ENCODE measurements around the gene SPATA31C1. TPM values are rescaled to one million over a fixed set of nuclear protein-coding genes. Genes with fewer than 3 reads are reported as not detected.

SPATA31C1 gene
- total and polyA plus RNA-seq, 2 experiments from 2014 or later = not detected

GRCh38 chr9:87973122-87973521 lies 55.4 kb downstream of the SPATA31C1 start:
- peak overlapping the region; percentile 33 for H3K4me3 ChIP-seq
- no peaks in the 10 kb centered on the region for H3K27me3 ChIP-seq
- no peaks in the 10 kb centered on the region for H3K9me2 ChIP-seq (replicated peaks; ENCODE audit: insufficient read depth)
- no peaks in the 10 kb centered on the region for H3K36me3 ChIP-seq (replicated peaks; ENCODE audit: insufficient read depth, low read depth)
- no peak for DNase-seq (ENCODE audit: low spot score)
- 85% methylated on average over 5 of the region's 5 CpGs for WGBS (ENCODE audit: low lambda C conversion rate, missing lambda C conversion rate)
- H3K4me2 ChIP-seq = peak overlapping the region; percentile 96
- H3K27ac ChIP-seq = no peak overlapping the region
- peaks cover 12% of the 10 kb centered on the region for H3K4me1 ChIP-seq (ENCODE audit: insufficient read depth)
- no peaks in the 10 kb centered on the region for H3K9me3 ChIP-seq (ENCODE audit: low read depth)
- no peaks in the 10 kb centered on the region for H4K20me1 ChIP-seq (ENCODE audit: insufficient read depth, poor library complexity, severe bottlenecking)
- H3K79me2 ChIP-seq = peaks cover 11% of the 10 kb centered on the region
- TF ChIP-seq, protein P1, sequence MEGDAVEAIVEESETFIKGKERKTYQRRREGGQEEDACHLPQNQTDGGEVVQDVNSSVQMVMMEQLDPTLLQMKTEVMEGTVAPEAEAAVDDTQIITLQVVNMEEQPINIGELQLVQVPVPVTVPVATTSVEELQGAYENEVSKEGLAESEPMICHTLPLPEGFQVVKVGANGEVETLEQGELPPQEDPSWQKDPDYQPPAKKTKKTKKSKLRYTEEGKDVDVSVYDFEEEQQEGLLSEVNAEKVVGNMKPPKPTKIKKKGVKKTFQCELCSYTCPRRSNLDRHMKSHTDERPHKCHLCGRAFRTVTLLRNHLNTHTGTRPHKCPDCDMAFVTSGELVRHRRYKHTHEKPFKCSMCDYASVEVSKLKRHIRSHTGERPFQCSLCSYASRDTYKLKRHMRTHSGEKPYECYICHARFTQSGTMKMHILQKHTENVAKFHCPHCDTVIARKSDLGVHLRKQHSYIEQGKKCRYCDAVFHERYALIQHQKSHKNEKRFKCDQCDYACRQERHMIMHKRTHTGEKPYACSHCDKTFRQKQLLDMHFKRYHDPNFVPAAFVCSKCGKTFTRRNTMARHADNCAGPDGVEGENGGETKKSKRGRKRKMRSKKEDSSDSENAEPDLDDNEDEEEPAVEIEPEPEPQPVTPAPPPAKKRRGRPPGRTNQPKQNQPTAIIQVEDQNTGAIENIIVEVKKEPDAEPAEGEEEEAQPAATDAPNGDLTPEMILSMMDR (IDR thresholded peaks at IDR 0.05; ENCODE audit: poor library complexity) = no peak
- TF ChIP-seq EZH2phosphoT487 (IDR thresholded peaks at IDR 0.05; ENCODE audit: low read depth, severe bottlenecking, unreplicated experiment) = no peak
- TF ChIP-seq EZH2 (IDR thresholded peaks at IDR 0.05; ENCODE audit: borderline replicate concordance) = no peak
- H2AFZ ChIP-seq = no peak overlapping the region

Other genes starting within 250 kb of the SPATA31C1 start
- 343 and 365 TPM in 2 replicates for gene CTSL, start 191.8 kb upstream of the SPATA31C1 start, total RNA-seq
- gene CTSL, start 191.8 kb upstream of the SPATA31C1 start, polyA plus RNA-seq = 328 and 341 TPM in 2 replicates
- 0.08 TPM in 1 of 2 replicates, not detected in the other for gene SPATA31E1, start 35.1 kb upstream of the SPATA31C1 start, total RNA-seq
- 0.05 TPM in 1 of 2 replicates, not detected in the other for gene SPATA31E1, start 35.1 kb upstream of the SPATA31C1 start, polyA plus RNA-seq
- 14.2 and 14.4 TPM in 2 replicates for gene CDK20, start 56.6 kb downstream of the SPATA31C1 start, total RNA-seq
- gene CDK20, start 56.6 kb downstream of the SPATA31C1 start, polyA plus RNA-seq = 12.9 and 19.2 TPM in 2 replicates
- not detected in 2 replicates for gene SPATA31C2, start 220.5 kb downstream of the SPATA31C1 start, total RNA-seq
- not detected in 2 replicates for gene SPATA31C2, start 220.5 kb downstream of the SPATA31C1 start, polyA plus RNA-seq

Data from hepatocyte (in vitro differentiated cells).